ENCODE results near the gene GINS2.

DNA sequence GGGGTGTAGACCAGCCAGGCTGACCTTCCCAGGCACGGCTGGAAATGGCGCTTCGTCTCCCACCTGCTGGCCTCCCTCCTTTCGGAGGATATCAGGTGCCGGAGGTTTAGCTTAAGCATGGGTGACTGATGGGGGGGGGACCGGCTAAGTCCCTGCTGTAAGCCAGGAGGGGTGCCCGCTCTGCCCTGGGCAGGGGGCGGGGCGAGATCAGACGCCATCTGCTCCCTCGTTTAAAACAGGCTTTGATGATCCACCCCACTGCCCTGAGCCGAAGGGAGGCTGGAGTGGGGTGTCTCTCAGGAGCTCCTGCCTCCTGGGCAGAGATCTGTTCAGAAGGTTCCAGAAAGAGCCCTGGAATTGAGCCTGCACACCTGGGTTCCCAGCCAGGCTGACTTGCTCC lies 36.2 kb upstream of the GINS2 start:
- TF ChIP-seq, protein P1, sequence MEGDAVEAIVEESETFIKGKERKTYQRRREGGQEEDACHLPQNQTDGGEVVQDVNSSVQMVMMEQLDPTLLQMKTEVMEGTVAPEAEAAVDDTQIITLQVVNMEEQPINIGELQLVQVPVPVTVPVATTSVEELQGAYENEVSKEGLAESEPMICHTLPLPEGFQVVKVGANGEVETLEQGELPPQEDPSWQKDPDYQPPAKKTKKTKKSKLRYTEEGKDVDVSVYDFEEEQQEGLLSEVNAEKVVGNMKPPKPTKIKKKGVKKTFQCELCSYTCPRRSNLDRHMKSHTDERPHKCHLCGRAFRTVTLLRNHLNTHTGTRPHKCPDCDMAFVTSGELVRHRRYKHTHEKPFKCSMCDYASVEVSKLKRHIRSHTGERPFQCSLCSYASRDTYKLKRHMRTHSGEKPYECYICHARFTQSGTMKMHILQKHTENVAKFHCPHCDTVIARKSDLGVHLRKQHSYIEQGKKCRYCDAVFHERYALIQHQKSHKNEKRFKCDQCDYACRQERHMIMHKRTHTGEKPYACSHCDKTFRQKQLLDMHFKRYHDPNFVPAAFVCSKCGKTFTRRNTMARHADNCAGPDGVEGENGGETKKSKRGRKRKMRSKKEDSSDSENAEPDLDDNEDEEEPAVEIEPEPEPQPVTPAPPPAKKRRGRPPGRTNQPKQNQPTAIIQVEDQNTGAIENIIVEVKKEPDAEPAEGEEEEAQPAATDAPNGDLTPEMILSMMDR (conservative IDR thresholded peaks at IDR 0.05): no peak
- TF ChIP-seq EZH2 (IDR thresholded peaks at IDR 0.05; ENCODE audit: low read depth): no peak
